Suprapubic skin (tissue), 3 donors: ENCODE data around the gene SOCS3.

Experiments
- POLR2A ChIP-seq, 2 donors: fragments of 450-650 bp; IDR thresholded peaks; one replicate each; pipeline ENCODE4 v1.6.1; 2017; ENCODE audit warnings: antibody characterized with exemption in 2 of 2, mild to moderate bottlenecking in 2 of 2, moderate library complexity in 2 of 2
- TF ChIP-seq, protein P1 (sequence below), 2 donors: fragments of 200-600 bp in 1 of 2; fragments of 450-650 bp in 1 of 2; sonication (generic) in 1 of 2; IDR thresholded peaks; one replicate each; pipeline ENCODE4 v1.5.1; 2016 to 2019; ENCODE audit warnings: antibody characterized with exemption in 2 of 2, mild to moderate bottlenecking in 1 of 2, moderate library complexity in 1 of 2

DNA sequence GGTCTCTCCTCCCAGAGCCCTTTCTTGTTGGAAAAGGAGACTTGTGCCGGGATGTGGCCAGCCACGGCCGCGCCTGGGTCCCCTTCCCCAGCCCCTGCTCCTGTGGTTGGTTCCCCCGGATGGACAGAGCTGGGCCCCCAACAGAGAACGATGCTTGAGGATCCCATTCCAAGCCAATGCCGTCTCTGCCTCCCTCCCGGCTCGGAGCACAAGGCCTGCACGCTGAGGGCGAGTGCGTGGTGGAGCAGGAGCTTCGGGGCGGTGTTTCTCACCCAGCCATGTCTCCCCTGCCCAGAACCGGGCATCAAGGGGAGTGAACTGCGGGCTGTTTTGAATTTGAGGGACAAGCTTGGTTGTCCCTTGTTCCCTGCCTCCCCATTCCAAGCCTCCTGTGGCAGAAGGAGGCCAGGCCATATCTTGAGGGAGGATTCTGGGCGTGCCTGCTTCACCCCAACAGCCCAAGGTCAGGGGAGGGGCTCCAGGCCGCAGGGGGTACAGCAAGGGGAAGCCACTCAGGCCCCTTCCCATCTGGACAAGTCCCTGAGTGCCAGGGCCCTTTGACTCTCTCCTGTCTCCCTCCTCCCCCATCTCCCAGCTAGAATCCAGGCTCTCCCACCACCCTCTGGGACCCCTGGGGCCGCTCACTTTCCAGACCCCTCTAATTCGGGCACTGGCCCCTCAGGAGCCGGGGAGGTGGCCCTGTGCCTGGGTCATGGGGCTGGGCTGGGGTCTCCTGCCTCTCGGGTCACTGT lies 43.6 kb downstream of the SOCS3 start:
- TF ChIP-seq, protein P1, sequence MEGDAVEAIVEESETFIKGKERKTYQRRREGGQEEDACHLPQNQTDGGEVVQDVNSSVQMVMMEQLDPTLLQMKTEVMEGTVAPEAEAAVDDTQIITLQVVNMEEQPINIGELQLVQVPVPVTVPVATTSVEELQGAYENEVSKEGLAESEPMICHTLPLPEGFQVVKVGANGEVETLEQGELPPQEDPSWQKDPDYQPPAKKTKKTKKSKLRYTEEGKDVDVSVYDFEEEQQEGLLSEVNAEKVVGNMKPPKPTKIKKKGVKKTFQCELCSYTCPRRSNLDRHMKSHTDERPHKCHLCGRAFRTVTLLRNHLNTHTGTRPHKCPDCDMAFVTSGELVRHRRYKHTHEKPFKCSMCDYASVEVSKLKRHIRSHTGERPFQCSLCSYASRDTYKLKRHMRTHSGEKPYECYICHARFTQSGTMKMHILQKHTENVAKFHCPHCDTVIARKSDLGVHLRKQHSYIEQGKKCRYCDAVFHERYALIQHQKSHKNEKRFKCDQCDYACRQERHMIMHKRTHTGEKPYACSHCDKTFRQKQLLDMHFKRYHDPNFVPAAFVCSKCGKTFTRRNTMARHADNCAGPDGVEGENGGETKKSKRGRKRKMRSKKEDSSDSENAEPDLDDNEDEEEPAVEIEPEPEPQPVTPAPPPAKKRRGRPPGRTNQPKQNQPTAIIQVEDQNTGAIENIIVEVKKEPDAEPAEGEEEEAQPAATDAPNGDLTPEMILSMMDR (IDR thresholded peaks at IDR 0.05): no peak
- TF ChIP-seq POLR2A (IDR thresholded peaks at IDR 0.05): no peak
